AG10803 (cell line): ENCODE results near the gene DMBX1.

Source experiments
- DNase-seq: peaks from one replicate; pipeline ENCODE4 v3.0.0; 2010; ENCODE audit warnings: low read depth
- H3K4me3 ChIP-seq: 2 replicates; pipeline ENCODE4 v1.5.1; 2011; ENCODE audit warnings: mild to moderate bottlenecking, low read length, control low read depth
- CTCF ChIP-seq: conservative IDR thresholded peaks from 2 replicates; pipeline ENCODE4 v1.5.1; 2011; ENCODE audit warnings: mild to moderate bottlenecking, low read length, control low read depth, inconsistent platforms

DMBX1 gene

GRCh38 chr1:46490406-46490655 lies 695 bp downstream of the DMBX1 start:
- no peak overlapping the region for H3K4me3 ChIP-seq
- no peak for DNase-seq
- no peak for TF ChIP-seq CTCF

GRCh38 chr1:46490656-46491442 lies 1.2 kb downstream of the DMBX1 start:
- H3K4me3 ChIP-seq: no peak overlapping the region
- no peak for DNase-seq

GRCh38 chr1:46491443-46492268 lies 2.0 kb downstream of the DMBX1 start:
- no peak for TF ChIP-seq CTCF
- DNase-seq: no peak
- H3K4me3 ChIP-seq: no peak overlapping the region

More at GRCh38 chr1:46490656-46491442, 1.2 kb downstream of the DMBX1 start:
- TF ChIP-seq CTCF: no peak

- TF ChIP-seq CTCF: no peak
- no peak overlapping the region for H3K4me3 ChIP-seq
- DNase-seq: no peak
Observed at GRCh38 chr1:46492269-46492853, 2.7 kb downstream of the DMBX1 start.

- no peak for DNase-seq
- TF ChIP-seq CTCF: no peak
- no peak overlapping the region for H3K4me3 ChIP-seq
Observed at GRCh38 chr1:46492871-46493270, 3.2 kb downstream of the DMBX1 start.

GRCh38 chr1:46493316-46494032 lies 3.8 kb downstream of the DMBX1 start:
- DNase-seq: no peak
- TF ChIP-seq CTCF: no peak
- H3K4me3 ChIP-seq: no peak overlapping the region
